Ishikawa (cell line): ENCODE results near the gene VRK2.

Experiments
- CEBPB ChIP-seq: IDR thresholded peaks from 2 replicates; pipeline ENCODE4 v1.6.1; 2012
- CREB1 ChIP-seq: IDR thresholded peaks from 2 replicates; pipeline ENCODE4 v1.6.1; 2012; ENCODE audit warnings: low read depth
- EGR1 ChIP-seq: IDR thresholded peaks from 2 replicates; pipeline ENCODE4 v1.6.1; 2012
- EP300 ChIP-seq: IDR thresholded peaks from 2 replicates; pipeline ENCODE4 v1.6.1; 2012; ENCODE audit warnings: borderline replicate concordance
- FOXM1 ChIP-seq: IDR thresholded peaks from 2 replicates; pipeline ENCODE4 v1.6.1; 2012; ENCODE audit warnings: low read depth, borderline replicate concordance
- MAX ChIP-seq: IDR thresholded peaks from 2 replicates; pipeline ENCODE4 v1.6.1; 2012
- NFIC ChIP-seq: IDR thresholded peaks from 2 replicates; pipeline ENCODE4 v1.6.1; 2012
- RAD21 ChIP-seq: IDR thresholded peaks from 2 replicates; pipeline ENCODE4 v1.6.1; 2012; ENCODE audit warnings: low read depth
- REST ChIP-seq: IDR thresholded peaks from 2 replicates; pipeline ENCODE4 v1.6.1; 2012; ENCODE audit warnings: low read depth, mild to moderate bottlenecking
- TAF1 ChIP-seq: IDR thresholded peaks from 2 replicates; pipeline ENCODE4 v1.6.1; 2012; ENCODE audit warnings: low read depth, mild to moderate bottlenecking
- TCF12 ChIP-seq: IDR thresholded peaks from 2 replicates; pipeline ENCODE4 v1.6.1; 2012; ENCODE audit warnings: low read depth
- TEAD4 ChIP-seq: IDR thresholded peaks from 2 replicates; pipeline ENCODE4 v1.6.1; 2012
- YY1 ChIP-seq: IDR thresholded peaks from 2 replicates; pipeline ENCODE4 v1.6.1; 2012; ENCODE audit warnings: low read depth
- ZBTB7A ChIP-seq: IDR thresholded peaks from 2 replicates; pipeline ENCODE4 v1.6.1; 2012; ENCODE audit warnings: low read depth
- TF ChIP-seq, protein P1 (sequence below): IDR thresholded peaks from 2 replicates; pipeline ENCODE4 v1.6.1; 2012

Gene VRK2

GRCh38 chr2:58098254-58099095 lies 51.9 kb downstream of the VRK2 start:
- no peak for TF ChIP-seq ZBTB7A
- no peak for TF ChIP-seq CREB1
- no peak for TF ChIP-seq EP300
- TF ChIP-seq MAX, result no peak
- no peak for TF ChIP-seq FOXM1
- no peak for TF ChIP-seq TEAD4
- no peak for TF ChIP-seq TCF12
- TF ChIP-seq CEBPB, result peak; percentile 51; the same call in 1 of the 2 replicates
- TF ChIP-seq RAD21, result no peak

- TF ChIP-seq NFIC (no peak), EP300 (no peak), EGR1 (no peak), TEAD4 (no peak), ZBTB7A (no peak), FOXM1 (no peak), CREB1 (no peak), YY1 (no peak), TAF1 (no peak), CEBPB (no peak), RAD21 (no peak), TCF12 (no peak), MAX (no peak), REST (no peak)
- TF ChIP-seq, protein P1, sequence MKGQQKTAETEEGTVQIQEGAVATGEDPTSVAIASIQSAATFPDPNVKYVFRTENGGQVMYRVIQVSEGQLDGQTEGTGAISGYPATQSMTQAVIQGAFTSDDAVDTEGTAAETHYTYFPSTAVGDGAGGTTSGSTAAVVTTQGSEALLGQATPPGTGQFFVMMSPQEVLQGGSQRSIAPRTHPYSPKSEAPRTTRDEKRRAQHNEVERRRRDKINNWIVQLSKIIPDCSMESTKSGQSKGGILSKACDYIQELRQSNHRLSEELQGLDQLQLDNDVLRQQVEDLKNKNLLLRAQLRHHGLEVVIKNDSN, result no peak
Observed at GRCh38 chr2:58099096-58099769, 52.6 kb downstream of the VRK2 start.

- TF ChIP-seq TCF12 (no peak), ZBTB7A (no peak), YY1 (no peak), NFIC (no peak), TEAD4 (no peak), MAX (no peak)
- TF ChIP-seq, protein P1, result no peak
Observed at GRCh38 chr2:58101500-58101899, 54.9 kb downstream of the VRK2 start.

- TF ChIP-seq ZBTB7A (no peak), REST (no peak), TCF12 (no peak), FOXM1 (no peak), EP300 (no peak), TAF1 (no peak), TEAD4 (no peak), MAX (no peak), YY1 (no peak), CREB1 (no peak), EGR1 (no peak), NFIC (no peak), RAD21 (no peak)
- TF ChIP-seq, protein P1, result no peak
Observed at GRCh38 chr2:58106896-58107295, 60.3 kb downstream of the VRK2 start.
